GM21360 (cell line): ENCODE data around the gene SCN9A.
"Not testable (repeated sequence)": the region's sequence is repeated elsewhere in the genome, so short reads cannot be mapped to it uniquely, and the experiment has no call there.

Experiments
- ATAC-seq: cut with Tn5 transposase; IDR thresholded peaks from one replicate; pipeline ENCODE4 v1.9.1; 2021; ENCODE audit warnings: mild to moderate bottlenecking, moderate library complexity; ENCODE audit not compliant: unreplicated experiment

SCN9A gene

GRCh38 chr2:166376488-166376828 lies 714 bp upstream of the SCN9A start:
- ATAC-seq, result no peak

GRCh38 chr2:166375195-166375735 lies 479 bp downstream of the SCN9A start:
- no peak for ATAC-seq

- ATAC-seq, result no peak
These were observed 1.8 kb downstream of the SCN9A start for GRCh38 chr2:166373951-166374350.

DNA sequence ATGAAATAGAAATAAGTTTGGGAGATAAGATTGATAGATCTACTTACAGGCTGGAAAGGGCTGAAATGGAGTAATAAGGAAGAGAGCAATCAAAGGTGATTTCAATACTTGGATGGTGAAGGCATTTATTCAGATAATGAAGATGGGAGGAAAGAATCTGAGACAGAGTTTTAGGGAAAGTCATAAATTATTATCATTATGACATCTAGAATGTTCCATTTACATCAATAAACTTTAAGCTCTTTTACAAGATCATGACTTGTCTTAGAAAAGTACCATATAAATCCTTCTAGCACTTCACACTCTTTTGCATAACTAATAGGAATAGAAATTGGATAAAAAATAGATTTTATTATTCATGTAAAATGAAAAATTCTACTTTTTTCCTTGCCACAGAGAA lies 2.2 kb downstream of the SCN9A start:
- no peak for ATAC-seq

DNA sequence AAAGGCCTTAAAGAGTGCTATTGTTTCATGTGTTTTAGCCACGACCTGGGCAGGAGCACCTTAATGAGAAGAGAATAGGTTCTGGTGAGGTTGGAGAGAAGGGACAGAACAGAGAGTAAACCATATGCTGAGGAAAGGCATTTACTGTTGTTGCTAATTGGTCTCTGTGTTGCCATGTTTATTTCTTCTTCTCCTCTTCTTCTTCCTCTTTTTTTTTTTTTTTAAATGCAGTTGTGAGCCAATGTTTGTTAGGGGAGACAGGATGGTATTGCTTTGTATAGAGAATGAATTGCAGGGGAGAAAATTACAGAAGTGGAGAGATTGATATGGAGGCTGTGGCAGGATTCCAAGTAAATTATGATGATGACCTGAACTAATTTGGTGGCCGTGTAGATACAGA lies 2.6 kb downstream of the SCN9A start:
- ATAC-seq, result no peak

DNA sequence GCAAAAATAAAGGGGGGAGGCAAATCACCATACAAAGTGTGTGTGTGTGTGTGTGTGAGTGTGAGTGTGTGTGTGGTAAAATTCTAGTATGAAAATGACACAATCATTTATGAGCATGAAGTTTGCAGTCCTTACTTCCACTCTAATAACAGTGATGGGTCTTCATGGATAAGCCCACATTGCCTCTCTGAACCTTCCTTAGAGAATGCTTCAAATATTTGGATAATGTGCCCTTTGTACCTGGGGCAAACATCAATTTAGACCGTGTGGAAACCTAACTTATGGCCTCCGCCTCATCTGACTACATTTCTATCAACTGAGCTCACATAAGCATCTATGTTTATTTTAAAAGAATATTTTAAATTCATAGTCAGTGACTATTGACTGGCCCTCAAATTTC lies 3.7 kb downstream of the SCN9A start:
- ATAC-seq, result no peak

GRCh38 chr2:166365803-166366420 lies 9.8 kb downstream of the SCN9A start:
- no peak for ATAC-seq

- ATAC-seq, result no peak
These were observed 10.5 kb downstream of the SCN9A start for GRCh38 chr2:166365239-166365638.

DNA sequence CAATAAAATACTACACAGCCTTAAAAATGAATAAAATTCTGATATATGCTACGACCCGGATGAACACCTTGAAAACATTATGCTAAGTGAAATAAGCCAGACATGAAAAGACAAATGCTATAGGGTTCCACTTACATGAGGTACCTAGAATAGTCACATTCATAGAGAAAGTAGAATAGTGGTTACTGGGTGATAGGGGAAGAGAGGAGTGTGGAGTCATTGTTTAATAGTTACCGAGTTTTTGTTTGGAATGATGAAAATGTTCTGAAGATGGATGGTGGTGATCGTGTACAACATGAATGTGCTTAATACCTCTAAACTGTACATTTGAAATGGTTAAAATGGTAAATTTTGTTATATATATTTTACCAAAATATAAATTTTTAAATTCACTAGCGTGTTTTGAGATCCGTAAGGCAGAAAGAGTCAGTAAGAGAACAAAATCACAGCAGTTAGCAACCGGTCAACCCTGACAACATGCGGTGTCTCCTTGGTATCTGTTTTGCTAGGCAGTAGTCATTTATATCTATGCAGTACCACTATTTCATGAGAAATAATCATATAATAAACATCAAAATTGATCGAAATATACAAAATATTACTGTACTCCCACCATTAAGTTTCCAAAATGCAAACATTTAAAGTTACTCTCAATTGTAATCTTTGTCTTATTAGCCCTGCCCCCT lies 11.1 kb downstream of the SCN9A start:
- no peak for ATAC-seq

DNA sequence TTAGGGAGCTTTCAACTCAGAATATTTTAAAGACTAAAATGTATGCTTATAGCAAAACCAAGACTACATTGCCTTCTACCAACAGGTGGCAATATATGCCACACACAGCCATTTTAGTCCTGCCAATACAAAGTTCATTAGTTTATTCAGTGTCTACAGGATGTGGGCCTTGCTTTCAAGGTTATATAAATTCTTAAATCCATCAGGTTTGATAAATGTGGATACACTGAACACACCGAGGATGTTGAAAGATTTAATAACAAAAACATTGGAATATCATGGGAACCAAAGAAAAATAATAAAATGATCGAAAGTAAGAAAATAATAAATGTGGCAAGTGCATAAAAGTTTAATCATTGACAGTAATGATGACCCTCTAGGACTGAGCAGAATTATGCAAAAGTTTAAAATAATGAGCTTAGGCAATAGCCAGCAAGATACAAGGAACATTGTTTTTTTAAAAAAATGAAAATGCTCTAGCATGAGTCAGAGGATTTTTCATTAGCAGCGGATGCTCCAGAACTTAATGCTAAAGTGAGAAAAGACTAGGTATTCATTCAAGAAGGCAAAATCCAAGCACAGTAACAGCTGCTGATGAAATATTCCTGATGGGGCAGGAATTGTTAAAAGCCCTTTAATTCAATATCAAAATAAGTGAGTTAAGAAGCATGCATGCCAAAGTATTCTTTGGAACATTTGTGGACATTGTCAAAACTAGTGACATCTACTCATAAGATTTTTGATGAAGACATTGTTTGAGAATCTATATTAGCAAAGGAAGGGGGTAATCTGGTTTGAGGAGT lies 14.2 kb downstream of the SCN9A start:
- peak; percentile 78 for ATAC-seq

DNA sequence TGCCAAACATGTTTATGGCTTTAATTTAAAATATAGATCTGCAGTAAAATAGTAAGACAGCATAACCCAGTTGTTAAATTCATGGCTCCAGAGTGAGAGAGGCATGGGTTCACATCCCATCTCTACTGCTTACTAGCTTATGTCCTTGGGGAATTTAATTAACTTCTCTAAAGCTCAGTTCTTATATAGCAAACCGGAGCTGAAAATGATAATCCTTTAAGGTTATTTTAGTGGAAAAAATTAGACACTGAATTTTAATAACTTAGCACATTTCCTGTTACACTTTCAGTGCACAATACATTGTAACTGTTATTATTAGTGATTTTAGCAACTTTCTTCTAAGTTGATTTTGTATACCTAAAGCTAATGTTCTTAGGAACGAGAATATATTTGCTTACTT lies 14.8 kb downstream of the SCN9A start:
- ATAC-seq, result peak; percentile 9

DNA sequence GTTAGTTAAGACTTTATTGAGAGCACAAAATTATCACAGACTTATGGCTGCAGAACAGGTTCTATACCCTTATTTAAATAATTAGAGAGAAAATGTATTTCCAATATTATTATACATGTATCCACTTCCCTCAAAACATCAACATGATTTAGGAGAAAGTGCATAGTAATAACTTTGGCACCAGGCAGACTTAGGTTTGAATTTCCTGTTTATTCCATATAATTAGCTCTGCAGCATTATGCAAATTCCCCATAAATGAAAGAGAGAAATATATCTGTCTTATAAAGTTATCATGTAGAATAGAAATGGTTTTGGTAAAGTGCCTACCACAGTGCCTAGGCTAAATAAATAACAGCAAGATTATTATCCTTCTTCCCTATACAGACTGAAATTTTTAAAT lies 15.3 kb downstream of the SCN9A start:
- ATAC-seq, result no peak

GRCh38 chr2:166357950-166358321 lies 17.8 kb downstream of the SCN9A start:
- ATAC-seq, result not testable (repeated sequence)

DNA sequence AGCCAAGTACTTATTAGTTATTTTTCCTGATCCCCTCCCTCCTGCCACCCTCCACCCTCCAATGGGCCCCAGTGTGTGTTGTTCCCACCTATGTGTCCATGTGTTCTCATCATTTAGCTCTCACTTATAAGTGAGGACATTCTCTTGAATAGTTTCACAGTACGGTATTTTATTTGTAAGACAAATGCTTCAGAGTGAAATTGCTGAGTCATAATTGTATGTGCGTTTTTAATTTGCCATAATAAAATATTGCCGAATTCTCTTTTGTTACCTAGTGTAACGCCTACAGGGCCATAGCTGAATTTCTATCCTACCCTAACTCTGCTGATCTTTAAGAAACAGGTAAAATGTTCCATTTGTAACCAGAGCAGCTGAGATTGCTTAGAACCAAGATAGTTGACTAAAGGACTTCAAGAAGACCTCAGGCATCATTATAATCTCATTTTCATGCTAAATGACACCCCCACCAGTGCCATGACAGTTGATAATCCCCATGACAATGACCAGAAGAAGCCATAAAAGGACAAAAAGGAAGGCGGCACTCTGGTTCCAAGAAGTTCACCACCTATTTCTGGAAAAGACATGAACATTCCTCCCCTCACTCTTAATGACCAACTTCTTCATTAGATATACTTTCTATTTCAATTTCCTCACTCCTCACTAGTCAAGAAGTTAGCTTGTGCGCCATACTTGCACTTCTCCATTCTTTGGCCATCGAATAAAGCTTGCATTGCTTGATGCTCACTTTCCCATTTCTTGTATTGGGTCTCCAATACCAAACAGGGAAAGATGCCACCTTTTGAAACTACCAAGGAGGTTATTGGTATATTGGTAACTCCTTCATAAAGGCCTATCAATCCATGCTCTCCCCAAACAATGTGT lies 18.4 kb downstream of the SCN9A start:
- ATAC-seq, result no peak

DNA sequence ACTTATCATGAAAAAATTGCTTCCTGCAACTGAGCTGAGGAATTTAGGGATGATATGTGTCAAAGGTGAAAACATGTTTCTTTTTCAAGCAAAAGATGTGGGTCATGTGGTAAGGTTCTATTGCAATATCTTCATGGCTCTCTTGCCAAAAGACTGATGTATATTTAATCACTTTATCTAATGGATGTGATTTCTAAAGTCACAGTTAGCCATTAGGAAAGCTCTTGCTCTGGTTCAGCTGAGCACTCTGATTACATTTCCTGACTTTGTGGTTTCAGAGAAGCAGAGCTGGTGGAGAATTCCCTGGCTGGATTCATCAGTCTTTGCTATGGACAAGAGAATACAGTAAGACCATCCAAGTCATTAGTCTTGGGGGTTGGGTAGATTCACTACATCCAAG lies 24.4 kb downstream of the SCN9A start:
- ATAC-seq, result no peak

DNA sequence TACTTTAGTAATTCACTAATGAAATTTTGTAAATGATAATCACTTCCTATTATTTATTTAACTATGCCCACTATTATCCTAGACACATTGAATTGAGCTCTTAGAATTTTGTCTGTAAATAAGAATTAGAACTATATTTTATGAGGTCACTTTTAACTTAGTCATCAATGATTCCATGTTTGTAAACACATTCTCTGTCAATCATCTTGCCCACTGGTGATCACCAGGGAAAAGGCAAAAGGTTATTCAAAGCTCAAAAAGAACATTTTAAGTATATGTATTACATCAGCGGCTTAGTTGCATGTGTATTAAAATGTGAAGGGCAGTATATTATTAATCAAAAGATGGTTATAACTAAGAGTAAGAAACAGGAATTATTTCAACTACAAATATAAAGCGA lies 25.2 kb downstream of the SCN9A start:
- no peak for ATAC-seq

- no peak for ATAC-seq
These were observed 31.2 kb downstream of the SCN9A start for GRCh38 chr2:166344286-166345113.

GRCh38 chr2:166343467-166343866 lies 32.3 kb downstream of the SCN9A start:
- peak; percentile 59 for ATAC-seq

DNA sequence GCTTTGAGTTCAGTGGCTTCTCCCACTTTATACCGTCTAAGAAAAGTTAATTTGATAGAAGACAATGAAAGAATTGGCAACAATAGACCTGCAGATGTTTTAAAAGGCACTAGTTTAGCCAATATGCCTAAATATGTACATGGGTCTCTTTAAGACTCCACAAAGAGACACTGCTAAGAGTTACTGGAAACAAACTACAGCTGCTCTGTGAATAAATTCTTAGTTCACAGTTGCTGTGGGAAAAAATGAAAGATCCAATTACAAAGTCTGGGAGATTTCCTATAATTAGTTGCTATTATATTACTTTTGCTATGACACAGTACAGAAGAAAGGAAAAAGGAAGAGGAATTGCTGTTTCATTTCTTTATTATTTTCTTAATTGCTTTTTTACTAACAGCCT lies 34.3 kb downstream of the SCN9A start:
- ATAC-seq, result no peak

GRCh38 chr2:166338831-166339339 lies 36.9 kb downstream of the SCN9A start:
- ATAC-seq, result no peak
